Neutrophil (primary cell): Measurements from ENCODE around the gene AIF1L.

Experiments used
- H3K27ac ChIP-seq: fragments of 200-600 bp; sonication (generic); 2 replicates; pipeline ENCODE4 v1.5.1; 2016; ENCODE audit warnings: mild to moderate bottlenecking, moderate library complexity
- H3K27me3 ChIP-seq: fragments of 200-600 bp; sonication (generic); 2 replicates; pipeline ENCODE4 v1.6.0; 2016; ENCODE audit warnings: mild to moderate bottlenecking
- H3K36me3 ChIP-seq: fragments of 200-600 bp; sonication (generic); 2 replicates; pipeline ENCODE4 v1.5.1; 2017
- H3K4me1 ChIP-seq, 2 experiments: fragments of 200-600 bp in 1 of 2; sonication (generic) in 1 of 2; 1 replicate in 1 of 2; 2 replicates in 1 of 2; pipeline versions ENCODE4 v1.5.1 to v1.6.1; 2013 to 2016; ENCODE audit warnings: low read depth in 1 of 2, low read length in 1 of 2, mild to moderate bottlenecking in 1 of 2, moderate library complexity in 1 of 2; ENCODE audit not compliant: control insufficient read depth in 1 of 2, insufficient read depth in 1 of 2
- H3K4me3 ChIP-seq, 2 experiments: fragments of 200-600 bp in 1 of 2; sonication (generic) in 1 of 2; 1 replicate in 1 of 2; 2 replicates in 1 of 2; pipeline ENCODE4 v1.5.1; 2013 to 2016; ENCODE audit warnings: low read depth in 1 of 2, low read length in 1 of 2, mild to moderate bottlenecking in 1 of 2, moderate library complexity in 1 of 2
- H3K9me3 ChIP-seq: fragments of 200-600 bp; sonication (generic); 2 replicates; pipeline ENCODE4 v1.5.1; 2016
- TF ChIP-seq, protein P1 (sequence below): fragments of 200-600 bp; sonication (generic); IDR thresholded peaks from 2 replicates; pipeline ENCODE4 v1.5.1; 2016; ENCODE audit warnings: antibody characterized with exemption

Gene AIF1L

GRCh38 chr9:131122158-131122557 is 25.8 kb downstream of the AIF1L start:
- Histone ChIP-seq H3K4me1 (peaks cover 24 to 28% of the 10 kb centered on the region in 2 experiments), H3K36me3 (peaks cover under 1% of the 10 kb centered on the region), H3K4me3 (no peak overlapping the region), H3K27ac (no peak overlapping the region), H3K27me3 (no peaks in the 10 kb centered on the region), H3K9me3 (no peaks in the 10 kb centered on the region)
- TF ChIP-seq, protein P1, sequence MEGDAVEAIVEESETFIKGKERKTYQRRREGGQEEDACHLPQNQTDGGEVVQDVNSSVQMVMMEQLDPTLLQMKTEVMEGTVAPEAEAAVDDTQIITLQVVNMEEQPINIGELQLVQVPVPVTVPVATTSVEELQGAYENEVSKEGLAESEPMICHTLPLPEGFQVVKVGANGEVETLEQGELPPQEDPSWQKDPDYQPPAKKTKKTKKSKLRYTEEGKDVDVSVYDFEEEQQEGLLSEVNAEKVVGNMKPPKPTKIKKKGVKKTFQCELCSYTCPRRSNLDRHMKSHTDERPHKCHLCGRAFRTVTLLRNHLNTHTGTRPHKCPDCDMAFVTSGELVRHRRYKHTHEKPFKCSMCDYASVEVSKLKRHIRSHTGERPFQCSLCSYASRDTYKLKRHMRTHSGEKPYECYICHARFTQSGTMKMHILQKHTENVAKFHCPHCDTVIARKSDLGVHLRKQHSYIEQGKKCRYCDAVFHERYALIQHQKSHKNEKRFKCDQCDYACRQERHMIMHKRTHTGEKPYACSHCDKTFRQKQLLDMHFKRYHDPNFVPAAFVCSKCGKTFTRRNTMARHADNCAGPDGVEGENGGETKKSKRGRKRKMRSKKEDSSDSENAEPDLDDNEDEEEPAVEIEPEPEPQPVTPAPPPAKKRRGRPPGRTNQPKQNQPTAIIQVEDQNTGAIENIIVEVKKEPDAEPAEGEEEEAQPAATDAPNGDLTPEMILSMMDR: no peak

DNA sequence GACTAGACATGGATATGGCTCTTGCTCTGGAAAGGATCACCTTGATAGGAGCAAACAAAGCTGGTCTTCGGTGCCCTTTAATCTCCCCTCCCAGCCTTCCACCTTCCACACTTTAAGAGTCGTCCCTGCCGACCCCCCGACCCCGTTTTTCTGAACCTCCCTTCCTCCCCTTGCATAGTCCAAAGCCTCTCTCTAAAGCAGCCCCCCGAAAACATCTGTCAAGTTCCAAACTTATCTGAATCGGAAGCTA is 28.6 kb downstream of the AIF1L start:
- Histone ChIP-seq H3K4me3 (peak overlapping the region; percentile 82 to 93), H3K27ac (peak overlapping the region; percentile 91), H3K9me3 (no peaks in the 10 kb centered on the region), H3K36me3 (peaks cover 28% of the 10 kb centered on the region), H3K4me1 (peaks cover 21 to 22% of the 10 kb centered on the region in 2 experiments), H3K27me3 (no peaks in the 10 kb centered on the region)
- TF ChIP-seq, protein P1: no peak

DNA sequence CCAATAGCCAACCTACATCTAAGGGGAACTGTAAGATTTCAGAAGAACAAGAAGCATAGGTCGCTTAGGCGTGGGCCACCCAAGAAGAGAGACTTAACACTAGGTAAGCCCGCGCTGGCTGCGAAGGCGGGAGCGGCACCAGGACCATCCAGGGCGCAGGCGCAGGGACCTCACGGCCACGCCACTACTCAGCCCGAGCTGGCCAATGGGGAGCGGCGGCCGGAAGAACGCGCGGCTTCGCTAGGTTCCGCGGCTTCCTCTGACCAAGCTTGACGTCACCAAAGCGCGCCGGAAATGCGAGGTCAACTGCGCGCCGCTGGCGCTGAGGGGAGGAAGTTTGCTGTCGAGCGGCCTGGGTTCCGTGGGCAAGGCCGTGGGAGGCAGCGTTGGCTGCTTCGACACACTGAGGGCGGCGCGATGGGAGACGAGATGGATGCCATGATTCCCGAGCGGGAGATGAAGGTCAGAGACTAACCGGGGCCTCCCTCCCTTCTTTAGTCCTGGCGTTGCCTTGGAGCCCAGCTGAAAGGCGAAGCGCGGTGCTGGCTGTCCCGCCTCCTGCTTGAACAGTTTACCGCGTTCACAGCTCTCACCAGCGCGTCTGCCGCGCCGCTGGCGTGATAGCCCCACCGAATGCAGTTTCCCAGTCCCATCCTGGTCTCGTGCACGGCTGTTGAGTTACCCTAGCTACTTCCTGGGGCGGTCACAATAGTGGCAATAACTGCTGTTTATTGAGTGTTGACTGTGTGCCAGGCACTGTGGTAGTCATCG is 29.1 kb downstream of the AIF1L start, which contains the start of gene NUP214:
NUP214 (plus strand) TSS at position 299 of the 771 bp plus-strand sequence; CDS start at position 418, 119 bp downstream.
- TF ChIP-seq, protein P1: peak; percentile 5
- Histone ChIP-seq H3K27me3 (no peaks in the 10 kb centered on the region), H3K9me3 (no peaks in the 10 kb centered on the region), H3K27ac (peak within 1 kb of the TSS; percentile 91), H3K36me3 (peaks cover 33% of the 10 kb centered on the region), H3K4me1 (peaks cover 21 to 22% of the 10 kb centered on the region in 2 experiments), H3K4me3 (peak within 1 kb of the TSS; percentile 82 to 93)

DNA sequence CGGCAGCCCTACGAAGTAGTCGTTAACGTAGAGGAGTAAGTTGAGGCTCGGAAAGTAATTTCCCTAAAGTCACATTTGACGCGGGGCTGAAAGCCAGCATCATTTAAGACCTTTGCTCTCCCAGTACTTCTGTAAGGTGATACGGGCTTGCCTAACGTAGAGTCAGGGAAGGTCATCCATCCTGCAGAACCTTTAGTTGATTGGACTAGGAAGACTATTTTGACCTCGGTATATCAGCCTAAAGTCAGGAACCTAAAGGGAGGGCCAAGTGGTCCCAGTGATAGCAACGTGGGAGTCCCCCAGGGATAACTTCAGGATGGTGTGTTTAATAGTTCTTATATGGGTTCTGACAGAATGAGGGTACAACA is 29.7 kb downstream of the AIF1L start:
- peak overlapping the region; percentile 82 to 93 for H3K4me3 ChIP-seq
- H3K4me1 ChIP-seq: peaks cover 21 to 22% of the 10 kb centered on the region in 2 experiments
- peak overlapping the region; percentile 91 for H3K27ac ChIP-seq
- H3K36me3 ChIP-seq: peaks cover 39% of the 10 kb centered on the region
- H3K9me3 ChIP-seq: no peaks in the 10 kb centered on the region
- TF ChIP-seq, protein P1: no peak
- H3K27me3 ChIP-seq: no peaks in the 10 kb centered on the region

DNA sequence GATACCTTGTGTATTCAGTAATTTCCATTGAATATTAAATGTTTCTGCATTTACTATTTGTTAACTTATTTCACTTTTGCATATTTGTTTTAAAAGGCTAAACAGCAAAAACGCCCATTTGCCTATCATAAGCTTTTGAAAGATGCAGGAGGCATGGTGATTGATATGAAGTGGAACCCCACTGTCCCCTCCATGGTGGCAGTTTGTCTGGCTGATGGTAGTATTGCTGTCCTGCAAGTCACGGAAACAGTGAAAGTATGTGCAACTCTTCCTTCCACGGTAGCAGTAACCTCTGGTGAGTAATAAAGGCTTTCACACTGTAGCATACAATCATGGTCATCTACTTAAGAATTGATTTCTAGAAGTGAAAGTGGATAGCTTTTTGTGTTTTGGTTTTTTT is 32.9 kb downstream of the AIF1L start:
- Histone ChIP-seq H3K4me1 (peaks cover 17 to 18% of the 10 kb centered on the region in 2 experiments), H3K27ac (no peak overlapping the region), H3K9me3 (no peaks in the 10 kb centered on the region), H3K4me3 (no peak overlapping the region), H3K27me3 (no peaks in the 10 kb centered on the region), H3K36me3 (peaks cover 70% of the 10 kb centered on the region)
- TF ChIP-seq, protein P1: no peak
